Fibroblast of upper back skin (primary cell): ENCODE data around the gene CYP46A1.

Experiments used
- DNase-seq: peaks from one replicate; pipeline ENCODE4 v3.0.0-alpha.2; 2013

CYP46A1 gene

GRCh38 chr14:99674776-99675381, 9.2 kb upstream of the CYP46A1 start:
- no peak for DNase-seq

- no peak for DNase-seq
Observed at GRCh38 chr14:99675382-99675835, 8.7 kb upstream of the CYP46A1 start.

GRCh38 chr14:99675951-99676350, 8.1 kb upstream of the CYP46A1 start:
- no peak for DNase-seq

GRCh38 chr14:99676657-99677056, 7.4 kb upstream of the CYP46A1 start:
- DNase-seq: no peak

- DNase-seq: no peak
Observed at GRCh38 chr14:99677231-99678140, 6.6 kb upstream of the CYP46A1 start.

GRCh38 chr14:99678198-99678597, 5.9 kb upstream of the CYP46A1 start:
- no peak for DNase-seq

GRCh38 chr14:99679111-99679510, 5.0 kb upstream of the CYP46A1 start:
- no peak for DNase-seq

GRCh38 chr14:99679543-99679942, 4.6 kb upstream of the CYP46A1 start:
- DNase-seq: no peak

GRCh38 chr14:99679996-99680395, 4.1 kb upstream of the CYP46A1 start:
- no peak for DNase-seq

GRCh38 chr14:99681101-99681831, 2.8 kb upstream of the CYP46A1 start:
- DNase-seq: no peak

- DNase-seq: no peak
Observed at GRCh38 chr14:99681832-99682148, 2.3 kb upstream of the CYP46A1 start.

- DNase-seq: peak; percentile 66
Observed at GRCh38 chr14:99682809-99683618, 1.1 kb upstream of the CYP46A1 start.

- DNase-seq: no peak
Observed at GRCh38 chr14:99684410-99684934, 374 bp downstream of the CYP46A1 start.

- DNase-seq: no peak
Observed at GRCh38 chr14:99685151-99685591, 1.1 kb downstream of the CYP46A1 start.

- no peak for DNase-seq
Observed at GRCh38 chr14:99685596-99685995, 1.5 kb downstream of the CYP46A1 start.

GRCh38 chr14:99686557-99687283, 2.6 kb downstream of the CYP46A1 start:
- DNase-seq: no peak

- no peak for DNase-seq
Observed at GRCh38 chr14:99687284-99688209, 3.4 kb downstream of the CYP46A1 start.

GRCh38 chr14:99688210-99688581, 4.1 kb downstream of the CYP46A1 start:
- no peak for DNase-seq

- DNase-seq: no peak
Observed at GRCh38 chr14:99688629-99689028, 4.5 kb downstream of the CYP46A1 start.
